HCT116 (cell line): ENCODE results near the gene PPM1M.

Source experiments
- ATF3 ChIP-seq: IDR thresholded peaks from 2 replicates; pipeline ENCODE4 v1.6.1; 2012
- CTCF ChIP-seq, 3 experiments: fragments of 200-600 bp in 1 of 3; sonication (generic) in 1 of 3; IDR thresholded peaks in 2 of 3; conservative IDR thresholded peaks in 1 of 3; 2 replicates each; pipeline ENCODE4 v1.5.1; 2012 to 2017; ENCODE audit warnings: low read depth in 2 of 3, low read length in 2 of 3, antibody characterized with exemption in 1 of 3, borderline replicate concordance in 1 of 3, control low read depth in 1 of 3, mild to moderate bottlenecking in 1 of 3, mixed read lengths in 1 of 3, mixed run types in 1 of 3, moderate library complexity in 1 of 3; ENCODE audit not compliant: insufficient read depth in 1 of 3
- EZH2 ChIP-seq: fragments of 200-600 bp; sonication (generic); IDR thresholded peaks from 2 replicates; pipeline ENCODE4 v1.6.1; 2017; ENCODE audit warnings: antibody characterized with exemption, mixed run types
- POLR2A ChIP-seq: IDR thresholded peaks from 2 replicates; pipeline ENCODE4 v1.7.0; 2011; ENCODE audit warnings: borderline replicate concordance; ENCODE audit not compliant: insufficient read depth, insufficient read length; ENCODE audit errors: extremely low read depth
- POLR2AphosphoS5 ChIP-seq: IDR thresholded peaks from 2 replicates; pipeline ENCODE4 v1.6.1; 2011; ENCODE audit warnings: mild to moderate bottlenecking, low read depth, low read length, moderate library complexity
- RAD21 ChIP-seq: IDR thresholded peaks from 2 replicates; pipeline ENCODE4 v1.6.1; 2012; ENCODE audit warnings: low read depth, mild to moderate bottlenecking
- SP1 ChIP-seq: IDR thresholded peaks from 2 replicates; pipeline ENCODE4 v1.6.1; 2012; ENCODE audit warnings: low read depth
- TCF7L2 ChIP-seq: IDR thresholded peaks from 2 replicates; pipeline ENCODE4 v1.7.0; 2011; ENCODE audit warnings: borderline replicate concordance, inconsistent platforms; ENCODE audit not compliant: insufficient read depth, insufficient read length; ENCODE audit errors: extremely low read depth
- ZBTB33 ChIP-seq: IDR thresholded peaks from 2 replicates; pipeline ENCODE4 v1.6.1; 2011; ENCODE audit warnings: mild to moderate bottlenecking, low read length, moderate library complexity; ENCODE audit not compliant: insufficient replicate concordance; ENCODE audit errors: extremely low read depth
- ZNF274 ChIP-seq: fragments of 200-500 bp; sonication (Bioruptor generic); IDR thresholded peaks from 2 replicates; pipeline ENCODE4 v1.6.1; 2014; ENCODE audit warnings: mild to moderate bottlenecking, low read depth, low read length, inconsistent platforms
- TF ChIP-seq, protein P1 (sequence below): IDR thresholded peaks from 2 replicates; pipeline ENCODE4 v1.6.1; 2012; ENCODE audit warnings: low read depth

DNA sequence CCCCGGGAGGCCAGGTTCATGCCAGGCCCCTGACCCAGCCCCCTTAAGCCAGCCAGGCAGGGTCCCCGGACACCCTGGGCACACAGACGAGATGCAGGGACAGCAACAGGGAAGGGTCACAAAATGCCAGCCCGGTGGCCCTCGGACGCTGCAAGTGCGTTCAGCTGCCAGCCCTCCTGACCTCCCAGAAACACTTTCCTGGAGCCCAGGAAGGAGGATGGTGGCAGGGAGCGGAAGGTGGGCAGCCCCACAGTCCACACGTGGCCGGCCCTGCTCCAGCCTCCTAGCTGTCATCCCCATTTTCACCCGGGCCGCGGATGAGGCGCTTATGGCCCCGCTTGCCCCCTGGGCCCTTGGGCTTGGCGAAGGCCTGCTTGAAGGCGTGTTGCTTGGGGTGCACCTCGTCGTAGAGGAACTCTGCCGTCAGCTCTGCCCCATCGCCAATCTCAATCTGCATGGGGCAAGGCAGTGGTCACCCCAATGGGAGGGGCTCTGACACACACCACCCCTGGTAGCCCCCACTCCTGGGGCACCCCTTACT, 16.7 kb upstream of the PPM1M start:
- TF ChIP-seq CTCF (IDR thresholded peaks at IDR 0.05 in 2 of 3, conservative IDR thresholded peaks at IDR 0.05 in 1 of 3; ENCODE audit: borderline replicate concordance in 1 of 3, insufficient read depth in 1 of 3, low read depth in 2 of 3, low read length in 2 of 3) (no peak), TCF7L2 (no peak), SP1 (no peak), POLR2AphosphoS5 (no peak), POLR2A (no peak), ZBTB33 (no peak), ZNF274 (no peak), EZH2 (no peak), RAD21 (no peak), ATF3 (no peak)
- TF ChIP-seq, protein P1, sequence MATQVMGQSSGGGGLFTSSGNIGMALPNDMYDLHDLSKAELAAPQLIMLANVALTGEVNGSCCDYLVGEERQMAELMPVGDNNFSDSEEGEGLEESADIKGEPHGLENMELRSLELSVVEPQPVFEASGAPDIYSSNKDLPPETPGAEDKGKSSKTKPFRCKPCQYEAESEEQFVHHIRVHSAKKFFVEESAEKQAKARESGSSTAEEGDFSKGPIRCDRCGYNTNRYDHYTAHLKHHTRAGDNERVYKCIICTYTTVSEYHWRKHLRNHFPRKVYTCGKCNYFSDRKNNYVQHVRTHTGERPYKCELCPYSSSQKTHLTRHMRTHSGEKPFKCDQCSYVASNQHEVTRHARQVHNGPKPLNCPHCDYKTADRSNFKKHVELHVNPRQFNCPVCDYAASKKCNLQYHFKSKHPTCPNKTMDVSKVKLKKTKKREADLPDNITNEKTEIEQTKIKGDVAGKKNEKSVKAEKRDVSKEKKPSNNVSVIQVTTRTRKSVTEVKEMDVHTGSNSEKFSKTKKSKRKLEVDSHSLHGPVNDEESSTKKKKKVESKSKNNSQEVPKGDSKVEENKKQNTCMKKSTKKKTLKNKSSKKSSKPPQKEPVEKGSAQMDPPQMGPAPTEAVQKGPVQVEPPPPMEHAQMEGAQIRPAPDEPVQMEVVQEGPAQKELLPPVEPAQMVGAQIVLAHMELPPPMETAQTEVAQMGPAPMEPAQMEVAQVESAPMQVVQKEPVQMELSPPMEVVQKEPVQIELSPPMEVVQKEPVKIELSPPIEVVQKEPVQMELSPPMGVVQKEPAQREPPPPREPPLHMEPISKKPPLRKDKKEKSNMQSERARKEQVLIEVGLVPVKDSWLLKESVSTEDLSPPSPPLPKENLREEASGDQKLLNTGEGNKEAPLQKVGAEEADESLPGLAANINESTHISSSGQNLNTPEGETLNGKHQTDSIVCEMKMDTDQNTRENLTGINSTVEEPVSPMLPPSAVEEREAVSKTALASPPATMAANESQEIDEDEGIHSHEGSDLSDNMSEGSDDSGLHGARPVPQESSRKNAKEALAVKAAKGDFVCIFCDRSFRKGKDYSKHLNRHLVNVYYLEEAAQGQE, result no peak
